ENCODE data around the gene MYMK.

The MYMK gene

DNA sequence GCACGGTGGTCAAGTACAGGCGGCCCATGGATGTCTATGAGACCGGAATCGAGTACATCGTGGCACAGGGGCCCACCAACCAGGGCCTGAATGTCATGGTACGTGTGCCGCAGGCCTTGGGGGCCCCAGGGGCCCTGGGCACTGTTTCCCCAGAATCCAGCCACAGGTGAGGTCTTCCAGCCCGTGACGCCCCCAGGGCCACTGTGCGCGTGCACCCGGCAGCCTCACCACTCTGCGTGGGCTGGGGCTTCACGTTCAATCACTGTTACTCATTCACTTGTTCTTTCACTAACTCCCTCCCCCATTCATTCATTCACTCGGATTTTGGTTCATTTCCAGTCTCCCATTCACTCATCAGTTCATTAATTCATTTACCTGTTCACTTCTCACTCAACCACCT lies 22.4 kb upstream of the MYMK start:
- no peak overlapping the region for H3K4me3 ChIP-seq (ENCODE audit: low read length)
- TF ChIP-seq, protein P1, sequence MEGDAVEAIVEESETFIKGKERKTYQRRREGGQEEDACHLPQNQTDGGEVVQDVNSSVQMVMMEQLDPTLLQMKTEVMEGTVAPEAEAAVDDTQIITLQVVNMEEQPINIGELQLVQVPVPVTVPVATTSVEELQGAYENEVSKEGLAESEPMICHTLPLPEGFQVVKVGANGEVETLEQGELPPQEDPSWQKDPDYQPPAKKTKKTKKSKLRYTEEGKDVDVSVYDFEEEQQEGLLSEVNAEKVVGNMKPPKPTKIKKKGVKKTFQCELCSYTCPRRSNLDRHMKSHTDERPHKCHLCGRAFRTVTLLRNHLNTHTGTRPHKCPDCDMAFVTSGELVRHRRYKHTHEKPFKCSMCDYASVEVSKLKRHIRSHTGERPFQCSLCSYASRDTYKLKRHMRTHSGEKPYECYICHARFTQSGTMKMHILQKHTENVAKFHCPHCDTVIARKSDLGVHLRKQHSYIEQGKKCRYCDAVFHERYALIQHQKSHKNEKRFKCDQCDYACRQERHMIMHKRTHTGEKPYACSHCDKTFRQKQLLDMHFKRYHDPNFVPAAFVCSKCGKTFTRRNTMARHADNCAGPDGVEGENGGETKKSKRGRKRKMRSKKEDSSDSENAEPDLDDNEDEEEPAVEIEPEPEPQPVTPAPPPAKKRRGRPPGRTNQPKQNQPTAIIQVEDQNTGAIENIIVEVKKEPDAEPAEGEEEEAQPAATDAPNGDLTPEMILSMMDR (IDR thresholded peaks at IDR 0.05; ENCODE audit: insufficient read depth, low read depth, low read length, missing control alignments) = no peak
- no peak for DNase-seq (ENCODE audit: low read depth)

DNA sequence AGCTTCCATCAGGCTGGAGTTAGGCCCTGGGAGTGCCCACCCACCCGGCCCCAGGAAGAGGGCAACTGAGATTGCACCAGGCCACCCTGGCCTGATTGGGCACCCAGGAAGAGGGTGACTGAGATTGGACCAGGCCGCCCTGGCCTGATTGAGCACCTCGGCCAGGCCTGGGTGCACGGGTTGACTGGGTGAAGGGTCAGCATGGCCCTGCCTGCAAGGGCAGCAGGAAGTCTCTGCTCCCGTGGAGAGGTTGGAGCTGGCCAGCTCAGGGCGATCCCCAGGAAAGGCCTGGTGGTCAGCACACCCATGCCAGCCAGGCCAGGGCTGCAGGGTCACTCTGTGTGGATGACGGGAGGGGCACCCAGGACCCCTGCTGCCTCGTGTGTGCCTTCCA lies 21.5 kb upstream of the MYMK start:
- no peak overlapping the region for H3K4me3 ChIP-seq (ENCODE audit: low read length)
- DNase-seq (ENCODE audit: low read depth) = no peak
- TF ChIP-seq, protein P1 (IDR thresholded peaks at IDR 0.05; ENCODE audit: insufficient read depth, low read depth, low read length, missing control alignments) = no peak

DNA sequence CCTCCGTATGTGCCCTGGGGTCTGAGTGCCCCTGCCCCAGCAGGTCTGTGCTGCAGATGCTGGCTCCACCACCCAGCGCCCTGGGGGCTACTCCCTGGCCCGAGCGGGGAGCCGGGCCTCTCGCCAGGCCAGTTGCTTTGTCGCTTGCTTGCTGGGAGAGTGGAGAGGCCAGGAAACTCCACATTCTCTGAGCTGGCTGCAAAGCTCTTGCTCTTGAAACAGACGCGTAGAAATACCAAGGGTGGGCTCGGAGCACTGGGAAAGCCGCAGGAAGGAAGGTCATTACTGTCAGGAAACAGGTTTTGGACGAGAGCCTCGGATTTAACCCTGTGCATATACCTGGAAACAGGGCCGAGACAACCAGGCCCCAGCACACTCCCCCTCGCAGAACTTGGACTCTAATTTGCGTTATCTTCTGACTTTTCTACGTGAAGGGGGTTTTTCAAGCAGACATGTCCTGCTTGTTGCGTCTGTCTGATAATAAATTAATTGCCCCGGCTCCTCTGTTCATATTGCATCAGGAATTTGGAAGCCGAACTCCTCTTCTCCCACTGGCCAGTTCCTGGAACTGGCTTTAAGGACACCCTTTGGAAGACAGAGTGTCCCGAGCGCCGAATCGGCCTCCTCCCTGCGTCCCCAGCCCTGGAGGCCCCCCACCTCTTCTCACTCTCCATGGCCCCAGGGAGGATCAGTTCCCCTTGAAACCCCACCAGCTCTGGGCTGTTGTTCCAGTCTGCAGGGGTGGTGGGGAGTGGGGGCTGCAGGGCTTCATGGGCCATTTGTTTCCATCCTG lies 20.9 kb upstream of the MYMK start:
- TF ChIP-seq, protein P1 (IDR thresholded peaks at IDR 0.05; ENCODE audit: insufficient read depth, low read depth, low read length, missing control alignments) = no peak
- no peak overlapping the region for H3K4me3 ChIP-seq (ENCODE audit: low read length)
- no peak for DNase-seq (ENCODE audit: low read depth)

DNA sequence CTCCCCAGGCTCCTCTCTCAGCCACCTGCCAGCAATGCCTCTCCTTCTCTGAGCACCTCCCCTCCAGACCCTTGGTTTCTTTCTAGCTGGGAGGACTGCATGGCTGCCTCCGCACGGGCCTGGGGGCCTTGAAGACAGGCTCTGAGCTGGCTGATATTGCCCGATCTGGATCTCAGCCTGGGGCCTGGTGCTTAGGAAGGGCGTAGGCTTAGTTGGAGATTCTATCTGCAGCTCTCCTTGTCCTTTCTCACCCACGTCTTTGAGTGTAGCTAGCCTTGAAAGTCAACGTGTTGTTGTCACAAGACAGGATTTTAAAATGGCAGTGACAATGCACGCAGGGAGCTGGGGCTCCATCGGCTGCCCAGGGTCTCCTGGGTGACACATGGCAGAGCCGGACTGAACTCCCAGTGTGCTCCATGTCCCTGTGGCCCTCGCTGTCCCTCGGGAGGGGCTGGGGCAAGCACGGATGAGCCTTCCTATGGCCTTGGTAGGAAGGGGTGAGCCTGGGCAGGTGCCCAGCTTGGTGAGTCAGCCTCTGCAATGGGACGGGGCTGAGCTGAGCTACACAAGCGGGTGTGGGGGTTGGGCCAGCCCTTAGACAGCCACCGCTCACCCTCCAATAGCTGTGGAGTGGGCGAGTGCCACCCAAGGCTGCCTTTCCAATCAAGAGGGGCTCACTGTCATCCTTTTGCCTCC lies 19.2 kb upstream of the MYMK start:
- H3K4me3 ChIP-seq (ENCODE audit: low read length) = no peak overlapping the region
- TF ChIP-seq, protein P1 (IDR thresholded peaks at IDR 0.05; ENCODE audit: insufficient read depth, low read depth, low read length, missing control alignments) = no peak
- no peak for DNase-seq (ENCODE audit: low read depth)

DNA sequence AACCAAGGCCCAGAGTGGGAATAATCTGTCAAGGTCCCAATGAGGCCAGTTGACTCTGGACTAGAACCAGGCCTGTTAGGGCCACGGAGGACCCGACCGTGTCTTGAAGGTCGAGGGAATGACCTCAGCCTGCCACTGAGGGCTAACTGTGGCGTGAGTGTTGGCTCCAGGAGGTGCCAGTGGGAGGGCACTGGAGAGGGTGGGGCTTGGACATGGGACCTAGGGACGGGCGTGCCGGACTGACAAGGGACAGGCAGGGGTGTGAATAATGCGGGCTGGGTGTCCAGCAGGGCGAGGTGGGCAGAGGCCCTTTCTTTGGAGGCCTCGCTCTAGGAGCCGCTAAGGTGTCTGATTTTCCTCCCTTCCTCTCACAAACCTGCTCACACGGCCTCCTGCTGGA lies 17.2 kb upstream of the MYMK start:
- DNase-seq (ENCODE audit: low read depth) = no peak
- H3K4me3 ChIP-seq (ENCODE audit: low read length) = no peak overlapping the region
- TF ChIP-seq, protein P1 (IDR thresholded peaks at IDR 0.05; ENCODE audit: insufficient read depth, low read depth, low read length, missing control alignments) = no peak

DNA sequence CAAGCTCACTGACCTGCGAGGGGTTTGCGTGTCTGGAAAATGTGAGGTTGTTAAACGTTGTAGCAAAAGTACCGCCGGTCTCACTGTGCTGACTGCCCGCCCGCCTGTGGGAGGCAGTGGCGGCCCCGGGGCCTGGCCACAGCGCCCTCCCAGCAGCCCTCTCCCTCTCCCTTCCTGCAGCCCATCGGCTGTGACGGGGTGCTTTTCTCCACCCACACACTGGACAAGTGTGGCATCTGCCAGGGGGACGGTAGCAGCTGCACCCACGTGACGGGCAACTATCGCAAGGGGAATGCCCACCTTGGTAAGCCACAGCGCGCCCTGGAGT lies 15.9 kb upstream of the MYMK start:
- H3K4me3 ChIP-seq (ENCODE audit: low read length) = no peak overlapping the region
- DNase-seq (ENCODE audit: low read depth) = no peak
- TF ChIP-seq, protein P1 (IDR thresholded peaks at IDR 0.05; ENCODE audit: insufficient read depth, low read depth, low read length, missing control alignments) = no peak
